EL (cell line): ENCODE data around the gene SFT2D2.

Experiments used
- DNase-seq: peaks from one replicate; pipeline ENCODE4 v3.0.0-alpha.2; 2016

The SFT2D2 gene

DNA sequence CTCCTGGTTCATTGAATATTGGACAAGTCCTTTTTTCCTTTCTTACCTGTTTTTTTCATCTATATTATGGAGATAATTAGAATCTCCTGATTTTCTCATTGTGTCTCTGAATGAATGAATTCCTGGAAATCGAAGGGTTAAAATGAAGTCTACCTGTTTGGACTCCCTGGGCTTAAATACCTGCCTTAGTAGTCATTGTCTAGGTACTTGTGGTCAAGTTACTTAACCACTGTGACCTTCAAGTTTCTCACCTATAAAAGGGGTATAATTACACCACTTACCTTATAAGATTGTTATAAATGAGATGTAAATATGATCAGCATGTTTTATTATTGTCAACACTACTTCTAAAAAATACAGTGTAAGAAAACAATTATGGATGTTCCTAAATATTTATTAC is 45.8 kb downstream of the SFT2D2 start:
- DNase-seq, result no peak

DNA sequence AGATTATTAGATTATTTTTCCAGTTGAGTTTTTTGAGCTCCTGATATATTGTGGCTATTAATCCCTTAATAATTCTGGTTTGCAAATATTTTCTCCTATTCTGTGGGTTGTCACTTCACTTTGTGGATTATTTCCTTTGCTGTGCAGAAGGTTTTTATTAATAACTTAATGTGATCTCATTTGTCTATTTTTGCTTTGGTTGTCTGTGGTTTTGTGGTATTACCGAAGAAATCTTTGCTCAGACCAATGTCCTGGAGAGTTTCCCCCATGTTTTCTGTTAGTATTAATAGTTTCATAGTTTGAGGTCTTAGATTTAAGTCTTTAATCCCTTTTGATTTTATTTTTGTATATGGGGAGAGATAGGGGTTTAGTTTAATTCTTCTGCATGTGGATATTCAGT is 47.8 kb downstream of the SFT2D2 start:
- no peak for DNase-seq

DNA sequence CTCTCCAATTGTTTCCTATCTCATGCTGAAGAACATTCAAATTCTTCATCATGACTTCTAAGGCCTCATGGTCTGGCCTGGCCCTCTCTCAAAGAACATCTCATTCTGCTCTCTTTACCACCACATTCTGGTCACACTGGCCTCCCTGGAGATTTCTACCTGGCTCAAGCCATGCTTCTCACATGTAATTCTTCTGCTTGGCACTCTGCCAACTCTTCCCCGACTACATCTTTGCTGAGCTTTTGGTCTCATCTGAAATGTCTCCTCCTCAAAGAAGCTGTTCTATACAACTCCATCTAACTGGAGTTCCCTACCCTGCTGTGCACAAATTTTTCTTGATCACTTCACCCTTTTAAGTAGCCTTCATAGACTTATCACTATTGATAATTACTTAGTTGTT is 53.4 kb downstream of the SFT2D2 start:
- DNase-seq, result no peak

DNA sequence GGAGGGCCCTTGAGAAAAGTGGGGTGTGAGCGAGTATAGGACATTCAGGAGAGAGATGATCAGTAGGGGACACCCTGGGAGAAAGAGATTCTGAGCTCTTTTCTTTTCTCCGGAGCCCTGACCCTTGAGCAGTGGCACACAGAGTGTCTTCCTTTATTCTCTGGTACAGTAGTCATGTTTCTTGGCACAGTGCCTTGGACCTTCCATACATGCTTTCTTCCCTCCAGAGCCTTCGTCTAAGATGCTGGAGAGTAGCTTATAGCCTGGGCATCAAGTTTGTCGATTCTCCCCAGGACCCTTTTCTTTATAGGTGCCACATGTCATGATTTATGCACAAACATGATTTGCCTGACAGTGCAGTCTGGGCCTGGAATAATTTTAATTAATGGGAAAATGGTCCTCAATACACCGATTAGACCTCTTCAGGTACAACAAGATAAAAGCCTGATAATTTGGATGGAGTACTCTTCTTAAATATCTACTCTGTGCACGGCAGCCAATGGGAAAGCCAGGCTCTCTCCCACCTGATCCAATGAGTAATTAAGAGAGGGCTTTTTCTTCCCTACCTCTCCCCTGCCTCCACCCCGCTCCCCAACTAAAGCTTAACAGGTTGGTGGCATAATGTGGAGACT is 54.6 kb downstream of the SFT2D2 start, which contains the start of gene TBX19:
TBX19 (plus strand) TSS at position 582 of the 632 bp plus-strand sequence. CDS start 214 bp downstream, outside the sequence.
- no peak for DNase-seq

DNA sequence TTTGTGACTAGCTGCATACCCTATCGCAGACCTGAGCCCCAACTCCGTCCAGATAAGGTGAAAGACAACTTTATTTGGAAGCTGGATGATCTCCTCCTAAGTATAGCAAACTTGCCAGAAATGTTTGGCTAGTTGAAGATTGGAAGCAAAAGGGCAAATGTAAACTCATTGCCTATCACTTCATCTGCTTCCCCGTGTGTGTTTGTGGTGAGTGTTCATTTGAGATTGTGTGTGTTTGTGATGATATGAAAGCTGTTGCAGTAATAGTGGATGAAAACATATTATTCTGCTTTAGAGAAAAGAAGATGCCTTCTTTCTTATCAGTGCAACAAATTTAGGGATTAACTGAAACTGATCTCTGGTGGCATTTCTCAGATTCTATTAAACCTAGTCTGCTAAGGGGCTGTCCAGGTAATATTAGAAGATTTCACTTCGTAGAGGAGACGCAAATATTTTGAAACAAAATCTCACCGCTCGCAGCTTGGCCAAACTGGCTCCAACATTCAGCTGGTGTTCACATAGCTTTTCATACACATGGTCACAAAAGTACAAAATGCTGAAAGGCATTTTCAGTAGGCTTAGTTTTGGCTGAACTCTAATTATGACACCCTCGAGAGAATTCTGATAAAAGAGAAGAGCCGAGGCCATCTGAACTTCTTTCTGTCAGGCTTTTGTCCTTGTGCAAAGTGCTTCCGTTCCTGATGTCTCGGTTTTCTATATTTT is 56.0 kb downstream of the SFT2D2 start:
- no peak for DNase-seq

DNA sequence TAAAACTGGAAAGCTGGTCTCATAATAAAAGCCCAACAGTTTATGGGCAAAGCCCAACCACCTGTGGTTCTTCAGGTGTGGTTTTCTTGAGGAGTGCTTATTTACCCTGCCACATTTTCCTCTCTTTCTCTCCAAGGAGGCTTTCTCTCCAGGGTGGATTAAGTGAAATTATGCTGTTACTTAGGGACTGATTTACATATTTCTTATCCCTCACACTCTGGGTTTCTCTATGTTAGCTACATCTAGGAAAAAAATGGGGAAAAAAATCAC is 59.7 kb downstream of the SFT2D2 start:
- no peak for DNase-seq

DNA sequence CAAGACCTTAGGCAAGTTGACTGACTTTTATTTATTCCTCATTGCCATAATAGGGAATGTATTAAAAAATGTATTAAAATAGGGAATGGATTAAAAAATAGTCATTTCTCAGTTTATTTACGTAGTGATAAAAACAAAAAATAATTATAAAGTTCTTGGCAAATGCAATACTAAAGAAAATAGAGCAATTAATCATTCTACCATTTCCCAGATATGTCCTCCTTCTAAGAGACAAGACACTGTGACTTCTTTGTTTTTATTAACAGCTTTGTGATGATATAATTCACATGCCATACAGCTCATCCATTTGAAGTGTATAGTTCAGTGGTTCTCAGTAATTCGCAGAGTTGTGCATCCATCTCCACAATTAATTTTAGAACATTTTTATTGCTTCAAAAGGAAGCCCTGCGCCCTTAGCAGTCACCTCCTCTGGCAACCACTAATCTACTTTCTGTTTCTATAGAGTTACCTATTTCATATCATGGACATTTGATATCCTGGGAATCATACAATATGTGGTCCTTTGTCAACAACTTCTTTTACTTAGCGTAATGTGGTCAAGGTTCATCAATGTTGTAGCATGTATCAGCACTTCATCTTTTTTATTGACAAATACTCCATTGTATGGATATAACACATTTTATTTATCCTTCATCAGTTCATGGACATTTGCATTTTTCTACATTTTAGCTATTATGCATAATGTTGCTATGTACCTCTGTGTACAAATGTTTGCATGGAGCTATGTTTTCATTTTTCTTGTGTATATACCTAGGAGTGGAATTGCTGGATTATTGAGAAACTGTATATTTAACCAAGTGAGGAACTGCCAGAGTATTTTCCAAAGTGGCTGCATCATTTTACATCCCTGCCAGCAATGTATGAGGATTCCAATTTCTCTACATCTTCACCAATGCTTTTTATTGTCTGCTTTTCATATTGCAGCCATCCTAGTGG is 60.4 kb downstream of the SFT2D2 start:
- DNase-seq, result no peak

DNA sequence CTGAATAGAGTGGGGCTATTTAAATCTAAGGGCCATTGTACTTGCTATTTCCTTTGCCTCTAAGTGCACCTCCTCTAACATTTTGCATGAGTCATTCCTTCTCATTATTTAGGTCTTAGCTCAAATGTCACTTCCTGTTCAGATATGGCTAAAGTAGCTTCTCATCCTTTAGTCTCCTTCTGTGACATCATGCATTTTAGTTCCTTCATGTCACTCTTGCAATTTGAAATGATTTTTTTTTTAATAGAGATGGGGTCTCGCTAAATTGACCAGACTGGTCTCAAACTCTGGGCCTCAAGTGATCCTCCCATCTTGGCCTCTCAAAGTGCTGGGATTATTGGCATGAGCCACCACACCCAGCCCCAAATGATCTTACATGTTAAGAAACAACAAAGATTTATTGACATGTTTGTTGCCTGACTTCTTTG is 61.4 kb downstream of the SFT2D2 start:
- peak; percentile 60 for DNase-seq

DNA sequence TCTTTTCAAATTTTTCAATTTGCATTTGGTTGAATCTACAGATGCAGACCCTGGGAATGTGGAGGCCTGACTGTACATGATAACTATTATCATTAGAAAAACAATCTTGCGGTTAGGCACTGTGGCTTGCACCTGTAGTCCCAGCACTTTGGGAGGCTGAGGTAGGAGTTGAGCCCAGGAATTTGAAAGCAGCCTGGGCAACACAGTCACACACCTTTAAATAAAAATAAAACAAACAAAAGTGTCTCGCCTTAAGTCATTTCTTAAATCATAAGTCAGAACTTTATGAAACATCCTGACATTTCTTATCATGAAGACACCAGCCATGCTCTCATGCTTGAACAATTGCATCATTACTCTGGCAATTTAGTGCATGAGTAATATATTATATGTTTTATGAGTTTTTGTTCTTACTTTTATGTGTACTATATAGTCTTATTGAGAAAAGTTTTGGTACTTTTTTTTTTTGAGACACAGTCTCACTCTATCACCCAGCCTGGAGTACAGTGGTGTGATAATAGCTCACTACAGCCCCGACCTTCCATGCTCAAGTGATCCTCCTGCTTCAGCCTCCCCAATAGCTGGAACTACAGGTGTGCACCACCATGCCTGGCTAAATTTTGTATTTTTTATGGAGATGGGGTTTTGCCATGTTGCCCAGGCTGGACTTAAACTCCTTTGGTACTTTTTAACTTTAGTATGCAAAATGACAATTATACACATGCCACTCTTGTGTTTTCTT is 62.7 kb downstream of the SFT2D2 start:
- DNase-seq, result peak; percentile 57

DNA sequence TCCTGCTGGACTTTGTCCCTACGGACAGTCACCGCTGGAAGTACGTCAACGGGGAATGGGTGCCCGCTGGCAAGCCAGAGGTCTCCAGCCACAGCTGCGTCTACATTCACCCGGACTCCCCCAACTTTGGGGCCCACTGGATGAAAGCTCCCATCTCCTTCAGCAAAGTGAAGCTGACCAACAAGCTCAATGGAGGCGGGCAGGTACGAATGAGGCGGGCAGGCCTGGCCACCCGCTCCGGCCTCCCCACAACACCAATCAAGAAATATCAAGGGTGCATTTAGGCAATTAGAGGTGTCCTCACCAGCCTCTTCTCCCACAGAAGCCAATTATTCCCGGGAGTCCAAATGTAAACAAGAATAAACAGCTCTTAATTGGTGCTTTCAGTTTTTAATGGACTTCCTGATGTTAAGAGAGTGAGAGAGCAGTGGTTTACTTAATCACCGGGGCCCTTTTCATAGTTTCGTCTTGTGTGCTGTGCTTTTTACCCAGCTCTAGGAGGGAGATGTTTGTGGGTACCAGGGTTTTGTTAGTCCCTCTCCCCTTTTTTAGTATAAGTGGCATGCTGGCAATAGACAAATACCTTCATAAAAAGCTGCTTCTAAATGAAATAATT is 65.5 kb downstream of the SFT2D2 start:
- no peak for DNase-seq

DNA sequence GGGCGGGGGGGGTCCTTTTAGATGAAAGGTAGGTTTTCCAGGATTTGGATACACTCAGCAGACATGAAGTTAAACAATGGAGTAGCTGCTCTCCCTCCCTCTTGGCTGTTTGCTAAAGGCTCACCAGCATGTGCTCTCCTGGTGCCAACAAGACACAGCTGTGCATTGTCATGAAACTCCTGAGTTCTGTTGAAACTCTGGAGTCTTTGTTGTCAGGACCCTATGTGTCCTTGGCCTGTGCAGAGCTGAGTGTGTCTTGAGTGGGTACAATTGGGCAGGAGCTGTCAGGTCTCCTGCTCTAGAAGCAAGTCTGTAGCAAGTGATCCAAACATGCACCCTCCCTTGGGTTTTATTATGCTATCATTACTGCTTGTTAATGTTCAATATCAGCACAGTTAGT is 67.6 kb downstream of the SFT2D2 start:
- no peak for DNase-seq

DNA sequence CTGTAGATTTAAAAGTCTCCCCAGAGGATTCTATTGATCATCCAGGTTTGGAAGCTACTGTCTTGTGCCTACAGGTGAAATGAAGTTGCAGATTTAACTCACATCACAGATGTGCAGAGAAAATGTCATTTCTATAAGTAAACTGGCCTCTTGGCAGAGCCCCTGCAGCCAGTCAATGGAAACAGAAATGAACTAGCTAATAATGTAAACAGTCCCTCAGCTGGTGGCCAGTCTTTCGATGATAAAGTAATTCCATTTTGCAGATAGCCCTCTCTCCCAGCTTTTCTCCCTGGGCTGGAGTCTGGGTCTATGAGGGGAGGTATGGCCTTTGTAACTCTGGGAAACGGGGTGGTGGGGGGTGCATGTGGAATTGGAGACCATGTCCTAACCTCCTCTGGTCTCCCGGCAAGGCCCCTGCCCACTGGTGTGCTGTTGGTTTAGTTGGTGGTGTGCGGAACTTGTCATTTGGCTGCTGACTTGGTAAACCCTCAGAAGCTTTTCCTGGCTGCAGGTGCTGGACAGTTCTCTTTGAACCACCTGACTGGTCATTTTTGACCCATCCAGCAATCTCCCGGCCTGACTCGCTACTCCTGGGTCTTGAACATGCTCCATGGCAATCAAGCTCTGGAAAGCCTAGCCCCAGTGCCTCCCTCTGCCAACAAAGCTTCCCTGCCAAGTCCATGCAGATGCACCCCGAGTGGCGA is 69.8 kb downstream of the SFT2D2 start:
- DNase-seq, result no peak

DNA sequence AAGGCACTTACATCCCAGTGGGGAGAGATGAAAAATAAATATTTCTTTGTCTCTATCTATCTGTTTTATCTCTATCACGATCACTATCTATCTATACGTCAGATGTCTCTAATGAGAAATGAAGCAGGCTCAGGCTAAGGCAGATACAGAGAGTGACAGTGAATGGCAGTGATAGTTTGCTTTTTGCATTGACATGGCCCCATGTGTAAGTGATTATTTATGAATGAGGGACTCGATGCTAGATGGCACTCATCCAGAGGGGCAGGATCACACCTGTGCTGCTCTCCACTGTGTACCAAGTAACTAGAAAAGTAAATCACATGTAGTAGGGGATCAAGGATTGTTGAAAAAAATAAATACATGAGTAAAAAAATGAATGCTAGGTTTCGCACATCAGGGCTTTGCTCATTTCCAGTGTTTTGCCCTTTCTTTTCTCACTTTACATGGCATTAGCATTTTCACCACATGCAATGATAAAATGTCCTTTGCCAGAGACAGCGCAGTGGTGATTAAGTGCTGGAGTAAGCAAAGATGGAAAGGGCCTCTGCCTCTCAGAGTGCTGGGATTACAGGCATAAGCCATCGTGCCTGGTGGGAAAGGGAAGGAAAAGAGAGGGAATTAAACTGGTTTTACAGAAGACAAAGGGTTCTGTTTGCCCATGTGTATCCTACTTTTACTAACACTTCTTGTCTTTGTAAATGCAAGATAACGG is 71.4 kb downstream of the SFT2D2 start:
- no peak for DNase-seq

DNA sequence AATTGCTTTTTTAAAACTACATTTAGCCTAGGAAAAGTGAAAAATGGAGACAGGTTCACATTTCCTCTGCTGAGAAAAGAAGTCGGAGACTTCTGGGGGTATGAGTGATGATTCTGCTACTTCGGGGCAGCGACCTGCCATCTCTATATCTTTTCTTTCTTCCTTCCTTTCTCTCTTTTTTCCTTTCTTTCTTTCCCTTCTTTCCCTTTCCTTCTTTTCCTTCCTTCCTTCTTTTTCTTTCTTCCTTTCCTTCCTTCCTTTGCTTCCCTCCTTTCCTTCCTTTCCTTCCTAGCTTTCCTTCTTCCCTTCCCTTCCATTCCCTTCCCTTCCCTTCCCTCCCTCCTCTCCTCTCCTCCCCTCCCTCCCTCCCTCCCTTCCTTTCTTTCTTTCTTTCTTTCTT is 72.6 kb downstream of the SFT2D2 start:
- DNase-seq, result no peak

DNA sequence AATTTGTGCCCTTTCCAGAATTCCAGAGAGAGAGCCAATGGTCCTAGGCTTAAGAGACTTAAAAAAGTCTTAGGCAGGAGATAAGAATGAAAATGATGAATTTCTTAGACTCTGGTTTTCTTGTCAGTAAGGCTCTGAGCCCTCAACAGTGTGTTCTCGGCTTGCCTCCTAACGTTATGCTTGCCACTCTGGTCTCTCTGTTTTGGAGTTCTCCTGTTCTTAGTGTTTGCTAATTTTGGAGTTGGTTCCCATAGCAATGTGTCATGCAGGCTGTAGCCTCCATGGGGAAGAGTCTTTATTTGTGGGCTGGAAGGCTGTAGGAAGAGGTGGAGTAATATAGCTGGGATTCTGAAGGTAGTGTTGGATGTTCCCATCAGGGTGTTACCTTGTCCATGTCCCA is 74.8 kb downstream of the SFT2D2 start:
- DNase-seq, result no peak

DNA sequence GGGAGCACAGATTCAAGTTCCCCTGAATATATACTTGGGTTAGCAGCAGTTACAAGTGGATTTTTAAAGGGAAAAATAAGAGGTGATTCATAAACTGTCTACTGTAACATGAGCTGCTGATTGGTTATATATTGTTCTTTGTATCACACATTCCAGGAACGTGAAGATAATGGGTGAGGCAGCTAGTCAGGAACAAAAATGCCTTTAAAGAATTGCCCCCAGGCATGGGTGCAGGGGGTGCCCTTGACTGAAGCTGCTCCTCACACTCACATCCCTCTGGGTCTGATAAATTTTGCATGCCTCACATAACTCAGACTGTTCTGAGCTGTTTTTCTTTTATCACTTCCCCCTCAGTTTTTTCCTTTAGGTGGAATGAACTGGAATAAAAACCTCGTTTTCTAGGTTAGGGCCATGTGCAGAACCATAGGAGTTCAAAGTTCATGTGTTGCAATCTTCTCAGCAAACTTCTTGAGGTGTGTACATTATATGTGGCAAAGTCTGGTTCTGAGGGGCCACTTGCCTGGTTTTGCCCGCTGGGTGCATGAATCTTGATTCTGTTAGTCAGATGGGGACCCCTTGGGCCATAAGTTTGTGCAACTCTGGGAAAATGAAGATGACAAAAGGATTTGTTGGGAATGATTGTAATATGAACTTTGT is 76.0 kb downstream of the SFT2D2 start:
- peak; percentile 99 for DNase-seq
